NCI-H446 (cell line): ENCODE results near the gene TCP11.

Experiments
- DNase-seq, 2 experiments: peaks; one replicate each; lab custom pipeline; 2025; lab: John Stamatoyannopoulos, UW

Gene TCP11

DNA sequence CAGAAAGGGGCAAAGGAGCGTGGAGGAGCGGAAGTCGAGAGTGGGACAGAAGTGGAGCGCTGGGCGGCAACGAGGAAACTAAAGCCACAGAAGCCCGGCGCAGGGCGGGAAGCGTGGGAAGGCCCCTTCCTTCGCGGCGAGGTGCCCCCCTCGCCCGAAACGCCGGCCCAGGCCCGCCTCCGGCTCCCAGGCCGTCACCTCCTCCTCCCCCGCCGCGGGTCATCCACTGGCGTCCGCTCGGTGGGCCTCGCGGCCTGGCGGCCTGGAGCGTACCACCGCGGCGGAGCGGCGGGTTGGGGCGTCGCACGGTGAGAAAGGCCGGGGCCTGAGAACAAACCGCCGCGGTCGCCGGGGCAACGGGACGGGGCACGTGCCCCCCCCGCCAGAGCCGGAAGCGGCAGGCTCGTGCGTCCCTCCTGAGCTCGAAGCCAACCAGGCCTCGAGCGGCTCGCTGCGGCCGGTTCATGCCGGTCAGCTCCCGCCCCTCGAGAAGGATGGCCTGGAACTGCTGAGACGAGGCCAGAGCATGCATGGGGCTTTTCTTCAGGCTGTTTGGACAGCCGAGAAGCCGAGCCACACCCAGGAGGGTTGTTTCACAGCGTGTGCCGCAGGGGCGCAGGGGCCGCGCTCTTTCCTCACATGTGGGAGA is at the start of gene TCP11:
Gene TCP11, minus strand, starts transcription at position 333 of the 649 bp plus-strand sequence. CDS start 469 bp downstream, outside the sequence.
- no peak for DNase-seq

DNA sequence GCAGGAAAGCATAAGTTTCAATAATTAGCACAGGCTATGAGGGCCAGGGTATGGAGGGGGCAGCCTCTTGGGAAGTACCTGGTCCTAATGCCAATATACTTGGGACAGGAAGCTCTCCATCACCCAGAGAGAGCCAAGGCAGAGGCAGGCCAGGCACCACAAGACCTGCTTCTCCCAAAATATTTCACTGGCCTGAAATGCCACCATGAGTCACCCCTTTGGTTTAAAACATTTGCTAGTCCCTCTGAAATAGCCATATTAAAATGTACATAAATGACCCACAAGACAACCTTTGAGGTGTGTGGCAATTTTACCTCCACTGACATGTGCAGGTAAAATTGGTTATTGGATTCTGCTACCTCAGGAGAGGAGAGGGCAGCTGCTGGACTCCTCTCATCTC is 49.2 kb upstream of the TCP11 start:
- no peak for DNase-seq

DNA sequence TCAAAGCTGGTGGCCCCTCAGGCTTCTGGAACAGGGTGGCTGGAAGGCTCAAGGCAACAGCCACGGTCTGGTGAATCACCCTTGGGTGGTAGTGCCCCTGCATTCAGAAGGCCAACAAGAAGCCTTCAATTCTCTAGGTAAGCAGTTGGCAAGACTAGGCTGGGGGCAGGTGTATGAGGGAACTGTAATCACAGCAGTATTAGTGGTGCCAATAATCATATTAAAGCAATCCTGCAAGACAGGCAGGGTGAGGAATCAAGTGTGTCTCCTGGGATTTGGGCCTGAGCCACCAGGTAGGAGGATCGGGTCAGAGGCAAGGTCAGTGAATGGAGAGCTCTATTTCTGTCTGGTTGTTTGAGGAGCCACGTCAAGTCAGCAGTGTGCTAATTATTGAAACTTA is 47.7 kb upstream of the TCP11 start:
- DNase-seq, result no peak

DNA sequence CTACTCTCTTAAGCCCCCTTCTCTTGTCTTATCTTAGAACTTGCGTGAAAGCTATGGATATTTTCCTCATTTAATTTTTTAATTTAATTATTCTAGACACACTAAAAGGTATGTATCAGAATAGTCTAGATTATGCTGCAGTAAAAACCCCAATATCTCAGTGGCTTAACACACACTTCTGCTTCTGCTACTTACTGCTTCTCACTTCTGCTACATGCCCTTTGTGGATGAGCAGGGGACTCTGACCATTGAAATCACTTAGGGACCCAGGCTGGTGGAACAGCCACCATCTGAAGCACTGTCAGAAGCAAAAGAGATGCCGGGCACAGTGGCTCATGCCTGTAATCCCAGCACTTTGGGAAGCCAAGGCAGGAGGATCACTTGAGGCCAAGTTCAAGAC is 45.4 kb upstream of the TCP11 start:
- no peak for DNase-seq

DNA sequence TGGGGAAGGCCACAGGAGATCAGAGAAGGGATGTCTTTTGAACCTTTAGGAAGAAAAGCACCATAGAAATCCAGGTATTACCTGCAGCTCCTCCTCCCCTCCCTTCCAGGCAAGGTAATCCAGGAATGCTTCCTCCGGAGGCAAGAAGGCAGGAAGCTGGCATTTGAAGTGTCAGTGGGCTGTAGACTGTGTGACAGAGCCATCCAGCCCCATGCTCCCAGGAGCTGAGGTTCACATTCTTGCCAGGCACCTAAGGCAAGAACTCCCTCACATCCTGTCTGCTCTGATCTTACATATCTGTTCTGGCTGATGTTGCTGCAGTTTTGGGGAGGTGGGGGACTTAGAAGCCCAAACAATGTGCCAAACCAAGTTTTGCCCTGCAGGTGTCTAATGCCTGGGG is 44.8 kb upstream of the TCP11 start:
- no peak for DNase-seq

DNA sequence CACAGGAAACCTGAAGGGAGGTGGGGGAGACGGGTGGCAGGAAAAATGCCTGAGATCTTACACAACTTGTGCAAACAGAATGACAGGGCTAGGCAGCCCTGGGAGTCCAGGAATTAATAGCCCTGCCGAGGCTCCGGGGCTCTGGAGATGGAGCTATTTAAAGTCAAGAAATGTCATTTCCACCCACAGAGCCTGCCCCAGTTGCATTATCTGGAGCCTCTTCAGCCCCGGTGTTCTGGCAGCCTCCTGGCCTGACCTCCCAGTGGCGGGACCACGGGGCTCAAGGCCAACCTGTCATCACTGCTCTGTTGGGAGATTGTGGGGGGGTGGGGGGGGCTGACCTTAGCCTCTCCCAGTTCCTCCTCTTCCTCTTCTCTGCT is 44.2 kb upstream of the TCP11 start:
- no peak for DNase-seq

DNA sequence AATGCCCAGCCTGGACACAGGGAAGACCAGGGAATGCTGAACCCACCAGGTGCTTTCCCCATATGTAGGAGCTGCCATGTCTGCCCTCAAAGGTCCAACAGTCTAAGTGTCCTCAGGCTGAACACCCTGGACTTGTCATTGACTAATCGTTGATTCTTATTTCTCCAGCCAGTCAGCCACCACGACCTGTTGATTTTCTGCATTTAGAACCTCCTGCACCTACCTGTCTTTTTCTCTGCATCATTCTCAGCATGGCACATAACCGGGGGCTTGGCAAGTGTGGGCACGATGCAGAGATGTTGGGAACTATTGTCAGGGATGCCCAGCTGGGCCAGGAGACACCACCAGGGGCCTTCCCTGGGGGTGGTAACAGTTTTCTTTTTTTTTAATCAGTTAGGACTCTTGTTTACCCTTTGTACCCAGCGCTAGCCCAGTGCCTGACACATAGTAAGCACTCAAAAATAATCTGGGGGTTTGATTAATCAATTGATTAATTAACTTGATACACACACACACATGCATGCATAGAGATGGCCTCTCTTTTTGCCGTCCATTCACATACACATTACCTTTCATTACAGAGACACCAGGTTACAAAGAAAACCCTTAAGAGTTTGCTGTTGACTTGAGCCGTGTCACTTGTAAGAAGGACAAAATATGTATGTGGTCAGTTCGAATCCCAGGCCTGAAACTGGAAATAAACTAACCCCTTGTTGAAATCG is 43.6 kb upstream of the TCP11 start:
- DNase-seq, result no peak

DNA sequence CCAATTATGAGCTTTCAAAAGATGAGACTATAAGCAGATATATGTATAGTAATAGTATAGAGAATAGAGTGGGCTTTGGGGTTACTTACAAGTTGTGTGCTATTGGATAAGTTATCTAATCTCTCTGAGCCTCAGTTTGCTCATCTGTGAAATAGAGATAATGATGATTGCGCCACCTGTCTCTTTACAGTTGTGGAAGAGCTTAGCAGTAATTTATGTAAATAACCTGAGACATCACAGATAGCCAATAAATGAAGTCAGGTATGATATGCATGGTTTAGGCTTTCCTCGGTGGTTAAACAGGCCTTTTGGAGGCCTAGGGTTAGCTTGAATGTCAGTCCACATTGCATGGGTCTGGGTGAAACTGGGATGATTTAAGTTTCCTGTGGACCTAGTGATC is 42.8 kb upstream of the TCP11 start:
- DNase-seq, result no peak

DNA sequence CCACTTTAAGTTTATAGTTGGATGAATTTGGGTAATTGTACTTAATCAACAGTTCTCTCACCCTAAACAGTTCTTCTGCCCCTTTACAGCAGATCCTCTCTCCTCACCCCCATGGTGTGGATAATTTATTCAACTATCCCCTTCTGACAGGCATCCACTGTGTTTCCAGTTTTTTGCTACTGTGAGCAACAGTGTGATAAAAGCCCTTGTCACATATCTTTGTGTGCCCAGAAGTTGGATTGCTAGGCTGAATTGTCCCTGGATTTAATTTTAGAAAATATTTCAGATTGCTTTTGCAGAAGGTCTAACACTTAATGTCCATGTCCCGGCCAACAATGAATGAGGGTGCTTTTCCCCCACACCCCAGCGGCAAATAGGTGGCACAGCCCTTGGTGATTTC is 42.1 kb upstream of the TCP11 start:
- no peak for DNase-seq

DNA sequence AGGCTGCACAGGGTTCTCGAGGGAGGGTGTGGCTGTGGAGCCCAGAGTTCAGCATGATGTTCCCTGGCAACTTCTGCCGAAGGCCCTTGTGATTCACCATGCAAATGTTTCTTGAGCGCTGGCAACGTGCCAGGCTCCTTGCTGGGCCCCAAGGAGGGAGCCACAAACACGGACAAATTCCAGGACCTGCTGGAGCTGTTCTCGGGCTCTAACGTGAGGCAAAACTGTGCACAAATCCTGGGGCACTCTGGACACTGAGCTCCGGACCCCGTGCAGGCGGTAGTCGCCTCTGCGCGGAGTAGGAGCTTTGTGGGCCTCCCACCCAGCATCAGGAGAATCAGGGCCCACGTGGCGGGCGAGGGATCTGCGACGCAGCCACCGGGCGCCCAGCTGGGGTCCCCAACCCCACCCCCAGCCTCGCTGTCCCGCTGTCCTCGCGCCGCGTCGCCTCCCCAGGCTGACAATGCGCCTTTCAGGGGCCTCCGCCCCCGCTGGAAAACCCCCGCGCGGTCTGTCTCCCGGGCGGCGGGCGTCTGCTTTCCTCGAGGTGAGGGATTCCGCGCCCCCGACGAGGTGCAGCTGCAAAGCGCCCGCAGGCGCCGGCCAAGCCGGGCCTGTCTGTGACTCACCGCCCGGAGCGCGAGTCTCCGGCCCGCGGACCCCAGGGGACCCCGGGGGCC is 40.9 kb upstream of the TCP11 start:
- peak in 1 of 2 experiments; percentile 32 for DNase-seq

DNA sequence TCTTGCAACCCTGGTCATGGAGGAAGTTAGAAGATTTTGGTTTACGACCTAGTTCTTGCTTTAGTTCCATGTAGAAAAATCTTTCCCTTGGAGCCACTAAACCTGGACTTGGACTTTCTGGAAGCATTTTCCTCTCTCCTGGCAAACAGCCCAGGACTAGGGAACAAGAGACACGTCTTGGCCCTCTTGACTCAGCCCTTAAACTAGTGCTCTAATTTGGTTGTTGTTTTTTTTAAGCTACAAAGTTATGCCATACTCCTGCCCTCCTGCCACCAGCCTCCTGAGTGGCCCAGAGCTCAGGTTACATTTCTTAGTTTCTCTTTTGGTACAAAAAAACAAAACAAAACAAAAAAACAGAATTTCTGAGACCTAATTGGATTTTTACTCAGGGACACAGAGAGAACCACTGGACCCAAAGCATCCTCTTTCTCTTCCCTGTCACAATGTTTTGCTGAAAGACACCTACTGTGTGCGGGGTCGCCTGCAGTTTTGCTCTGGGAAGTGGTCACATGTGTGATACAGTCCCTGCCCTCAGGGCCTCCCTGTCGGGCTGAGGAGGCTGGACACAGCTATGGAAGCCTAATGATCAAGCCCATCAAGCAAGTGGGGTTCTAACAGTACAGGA is 40.3 kb upstream of the TCP11 start:
- DNase-seq, result peak in 1 of 2 experiments; percentile 7

DNA sequence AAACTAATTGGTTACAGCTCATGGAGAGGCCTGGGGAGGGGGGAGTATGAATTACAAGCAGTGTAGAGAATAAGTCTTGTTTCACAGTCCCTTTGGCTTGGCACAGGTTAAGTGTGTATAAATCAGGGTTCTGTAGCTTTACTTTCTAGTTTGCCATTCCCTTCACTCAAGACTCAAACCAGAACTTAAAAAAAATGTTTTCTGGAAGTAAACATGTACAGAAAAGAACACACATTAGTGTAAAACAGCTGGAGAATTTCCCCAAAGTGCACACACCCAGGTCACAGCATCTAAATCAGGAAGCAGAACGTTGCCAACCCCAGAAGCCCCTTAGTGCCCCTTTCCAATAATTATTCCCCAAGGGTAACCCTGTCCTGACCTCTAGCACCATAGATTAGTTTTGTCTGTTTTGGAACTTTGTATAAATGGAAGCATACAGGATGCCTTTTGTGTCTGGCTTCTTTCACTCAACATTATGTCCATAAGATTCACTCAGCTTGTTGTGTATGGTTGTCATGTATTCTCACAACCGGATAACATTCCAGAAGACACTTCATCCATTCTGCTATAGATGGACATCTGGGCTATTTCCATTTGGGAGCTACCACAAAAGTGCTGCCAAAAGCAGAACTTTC is 38.9 kb upstream of the TCP11 start:
- DNase-seq, result no peak

DNA sequence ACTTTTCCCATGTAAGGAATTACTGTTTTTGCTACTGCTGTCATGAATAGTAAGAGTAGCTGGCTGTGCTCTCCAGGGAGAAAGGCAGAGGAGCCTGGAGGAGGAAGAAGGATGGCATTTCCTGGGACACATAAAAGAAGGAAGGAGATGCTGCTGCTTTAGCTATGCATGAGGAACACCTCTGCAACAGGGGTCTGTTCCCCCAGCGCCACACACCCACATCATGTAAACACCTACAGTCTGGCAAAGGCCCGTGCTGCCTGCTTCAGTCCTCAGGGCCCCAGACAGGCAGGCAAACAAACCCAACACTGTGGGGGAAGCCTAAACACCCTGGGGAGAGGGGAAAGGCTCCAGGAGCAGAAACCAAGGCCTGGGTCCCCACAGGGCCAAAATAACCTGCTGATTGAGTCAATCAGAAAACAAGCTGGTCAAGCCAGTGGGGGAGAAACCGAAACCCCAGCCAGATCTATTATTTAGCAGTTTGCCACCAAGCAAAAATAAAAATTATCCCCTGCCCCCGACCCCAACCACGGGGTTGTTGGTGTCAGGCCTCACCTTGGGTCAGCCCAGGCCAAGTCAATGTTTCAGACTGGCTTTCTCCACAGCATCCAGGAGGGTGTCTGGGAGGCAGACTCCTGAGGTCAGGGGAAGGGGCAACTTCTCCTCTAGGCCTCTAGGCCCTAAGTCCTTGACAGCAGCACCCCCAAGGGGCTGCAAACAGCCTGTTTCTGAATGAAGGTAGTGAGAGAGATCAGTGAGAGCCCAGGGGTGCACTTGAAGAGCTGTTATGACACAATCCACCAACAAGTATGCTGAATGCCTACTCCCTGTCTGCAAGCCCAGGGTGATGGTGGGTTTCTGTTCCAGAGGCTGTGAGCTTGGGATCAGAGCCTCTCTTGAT is 38.0 kb upstream of the TCP11 start:
- DNase-seq, result no peak

DNA sequence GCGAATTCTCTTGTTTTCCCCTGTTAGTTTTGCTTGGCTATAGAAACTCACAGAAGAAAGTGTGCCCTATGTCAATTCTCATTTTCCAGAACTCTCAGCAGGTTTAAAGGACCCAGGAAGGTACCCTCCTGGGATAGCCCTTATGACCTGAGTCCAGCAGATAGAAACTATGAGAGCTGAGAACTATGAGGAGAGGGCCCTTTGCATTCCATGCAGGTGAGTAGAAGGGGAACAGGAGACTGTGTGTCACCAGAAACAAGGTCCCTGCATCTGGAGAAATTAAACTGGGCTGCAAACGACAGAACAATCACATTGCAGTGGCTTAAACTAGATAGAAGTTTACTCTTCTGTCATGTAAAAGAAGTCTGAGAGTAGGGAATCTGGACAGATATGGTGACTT is 36.9 kb upstream of the TCP11 start:
- DNase-seq, result no peak

DNA sequence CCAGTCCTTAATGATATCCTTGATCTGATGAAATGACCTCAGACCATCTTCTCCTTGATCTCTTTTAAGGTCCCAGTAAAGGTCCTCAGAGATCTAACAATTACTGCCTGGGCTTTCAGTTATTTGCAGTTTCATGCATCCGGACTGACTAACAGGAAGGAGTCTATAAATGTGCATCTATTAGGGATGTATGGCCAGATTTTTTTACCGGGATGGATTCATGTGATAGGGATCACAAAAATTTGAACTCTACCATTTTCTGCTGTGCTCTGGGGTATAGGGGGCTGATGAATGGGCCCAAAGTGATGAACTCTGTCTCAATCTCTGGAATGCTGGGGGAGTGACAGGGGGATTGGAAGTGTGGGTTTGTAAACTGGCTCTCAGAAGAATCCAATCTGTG is 36.5 kb upstream of the TCP11 start:
- no peak for DNase-seq

DNA sequence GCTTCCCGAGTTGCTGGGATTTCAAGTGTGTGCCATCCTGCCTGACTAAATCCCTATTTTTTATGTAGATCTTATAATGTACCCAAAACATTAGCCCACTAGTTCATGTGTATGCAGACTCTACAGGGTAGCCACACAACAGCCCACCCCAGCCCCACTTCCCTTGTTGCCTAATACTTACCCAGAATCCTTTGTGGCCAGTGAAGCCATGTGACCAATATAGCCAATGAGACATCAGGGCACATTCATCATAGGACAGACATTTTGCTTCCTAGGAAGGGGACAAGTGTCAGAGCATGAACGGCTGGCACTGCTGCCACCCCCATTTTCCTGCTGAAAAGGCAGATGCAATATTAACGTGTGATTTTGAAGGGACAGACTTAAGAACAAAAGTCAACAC is 36.0 kb upstream of the TCP11 start:
- DNase-seq, result no peak

DNA sequence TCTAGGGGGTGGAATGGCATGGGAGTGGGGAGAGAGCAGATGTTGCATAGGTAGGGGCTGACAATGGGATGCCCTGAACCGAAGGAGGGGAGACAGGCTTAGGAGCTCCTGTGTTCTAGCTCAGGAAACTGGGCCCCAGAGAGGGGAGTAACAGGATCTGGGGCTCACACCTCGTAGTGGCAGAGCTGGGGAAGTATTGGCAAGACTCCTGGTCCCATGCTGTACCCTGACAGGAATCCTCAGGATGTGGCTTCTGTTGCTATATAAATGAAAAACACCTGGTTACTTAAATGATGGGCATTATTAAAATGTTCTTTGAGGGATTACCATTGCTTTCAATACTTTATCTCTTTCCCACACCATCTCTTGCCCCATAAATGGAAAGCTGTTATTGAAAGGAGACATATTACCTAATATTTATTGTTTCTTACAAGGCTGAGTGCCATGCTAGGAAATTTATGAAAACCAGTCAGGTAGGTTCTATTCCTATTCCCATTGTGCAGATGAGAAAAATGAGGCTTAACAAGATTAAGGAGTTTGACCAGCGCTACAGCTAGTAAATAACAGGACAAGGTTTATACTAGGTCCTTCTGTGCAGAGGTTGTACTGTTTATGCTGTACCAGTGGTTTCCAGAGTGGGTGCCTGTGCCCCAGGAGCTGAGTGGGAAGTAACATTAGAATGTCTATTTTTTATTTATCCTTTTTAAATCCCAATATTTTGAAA is 35.3 kb upstream of the TCP11 start:
- no peak for DNase-seq

DNA sequence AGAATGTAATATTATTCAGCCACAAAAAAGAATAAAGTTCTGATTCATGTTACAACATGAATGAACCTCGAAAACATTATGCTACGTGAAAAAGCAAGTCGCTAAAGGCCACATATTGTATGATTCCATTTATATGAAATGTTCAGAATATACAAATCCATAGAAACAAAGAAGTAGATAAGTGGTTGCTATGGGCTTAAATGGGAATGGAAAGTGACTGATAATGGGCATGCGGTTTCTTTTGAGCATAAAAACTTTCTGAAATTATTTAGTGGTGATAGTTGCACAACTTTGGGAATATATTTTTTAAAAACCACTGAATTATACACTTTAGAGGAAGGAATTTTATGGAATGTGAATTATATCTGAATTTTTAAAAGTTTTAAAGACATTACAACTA is 33.4 kb upstream of the TCP11 start:
- DNase-seq, result no peak

DNA sequence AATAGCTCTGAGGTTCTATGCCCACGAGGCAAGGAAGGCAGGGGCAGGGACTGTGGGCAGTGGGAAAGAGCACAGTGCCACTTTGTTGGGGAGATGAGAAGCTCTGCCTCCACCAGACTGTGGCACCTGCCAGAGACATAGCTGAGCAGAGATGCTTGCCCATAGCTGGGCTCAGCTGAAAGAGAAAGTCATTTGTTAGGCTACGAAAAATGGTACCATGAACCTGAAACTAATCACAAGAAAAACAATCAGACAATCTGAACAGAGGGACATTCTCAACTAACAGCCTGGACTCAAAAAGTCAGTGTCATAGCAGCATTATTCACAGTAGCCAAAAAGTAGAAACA is 32.9 kb upstream of the TCP11 start:
- DNase-seq, result no peak

DNA sequence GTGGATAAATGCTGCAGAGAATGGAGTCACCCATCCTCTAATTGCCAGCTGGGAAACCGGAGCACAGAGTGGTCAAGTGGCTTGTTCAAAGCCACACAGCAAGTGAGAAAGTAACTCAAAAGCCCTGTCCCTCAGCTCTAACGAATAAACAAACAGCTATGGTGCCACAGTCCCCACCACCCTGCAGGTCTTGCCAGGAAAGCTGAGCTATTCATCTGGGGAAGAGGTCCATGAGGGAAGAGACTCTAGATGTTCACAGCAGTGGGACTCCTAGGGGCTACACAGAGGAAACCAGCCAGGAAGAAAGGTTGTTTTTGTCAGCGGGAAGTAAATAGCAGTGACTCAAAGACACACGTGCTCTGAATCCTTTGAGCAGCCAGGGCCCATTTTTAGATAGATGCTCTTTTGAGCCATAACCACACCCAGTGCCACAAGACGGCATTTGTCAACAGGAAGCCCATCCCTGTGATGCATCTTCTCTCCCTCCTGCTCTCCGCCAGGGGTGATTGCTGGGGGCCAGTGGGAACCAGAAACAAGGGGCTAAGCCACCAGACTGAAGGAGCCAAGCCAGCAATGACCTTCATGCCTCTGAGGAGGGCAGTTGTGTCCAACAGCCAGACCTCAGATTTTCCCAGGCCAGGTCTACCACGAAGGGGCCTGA is 32.4 kb upstream of the TCP11 start:
- no peak for DNase-seq
